SK-N-SH treated with all-trans-retinoic acid at 6 μM for 48 hours (cell line): ENCODE data around the gene ANKRD55.

ENCODE experiments used
- ATAC-seq: fragments of 200-7000 bp; cut with Tn5 transposase; 3 replicates; pipeline ENCODE4 v1.9.1; 2020; ENCODE audit warnings: mild to moderate bottlenecking, moderate library complexity
- BACH2 ChIP-seq: fragments of 250-450 bp; sonication (Bioruptor Pico); IDR thresholded peaks from 2 replicates; pipeline ENCODE4 v1.9.0; 2021; ENCODE audit warnings: mild to moderate bottlenecking, borderline replicate concordance
- CSDC2 ChIP-seq: fragments of 250-450 bp; sonication (Bioruptor Pico); IDR thresholded peaks from 2 replicates; pipeline ENCODE4 v1.5.0; 2020; ENCODE audit warnings: mild to moderate bottlenecking, moderate library complexity
- GLIS3 ChIP-seq: fragments of 250-450 bp; sonication (Bioruptor Pico); IDR thresholded peaks from 2 replicates; pipeline ENCODE4 v1.5.0; 2020; ENCODE audit warnings: mild to moderate bottlenecking, moderate library complexity
- ISL1 ChIP-seq: fragments of 250-450 bp; sonication (Bioruptor Pico); IDR thresholded peaks from 2 replicates; pipeline ENCODE4 v2.1.2; 2022; ENCODE audit warnings: mild to moderate bottlenecking, moderate library complexity
- OSR1 ChIP-seq: fragments of 250-450 bp; sonication (Bioruptor Pico); IDR thresholded peaks from 2 replicates; pipeline ENCODE4 v1.8.0; 2022; ENCODE audit warnings: moderate library complexity, mild to moderate bottlenecking, inconsistent platforms
- PPARA ChIP-seq: fragments of 250-450 bp; sonication (Bioruptor Pico); IDR thresholded peaks from 2 replicates; pipeline ENCODE4 v1.5.0; 2020; ENCODE audit warnings: mild to moderate bottlenecking, borderline replicate concordance
- RARB ChIP-seq: fragments of 250-450 bp; sonication (Bioruptor Pico); IDR thresholded peaks from 2 replicates; pipeline ENCODE4 v1.8.0; 2021; ENCODE audit warnings: mild to moderate bottlenecking, moderate library complexity
- SNAI2 ChIP-seq: fragments of 250-450 bp; sonication (Bioruptor Pico); IDR thresholded peaks from 2 replicates; pipeline ENCODE4 v1.5.0; 2020; ENCODE audit warnings: mild to moderate bottlenecking, moderate library complexity
- TCF4 ChIP-seq: fragments of 250-450 bp; sonication (Bioruptor Pico); IDR thresholded peaks from 2 replicates; pipeline ENCODE4 v1.8.0; 2021; ENCODE audit warnings: mild to moderate bottlenecking, moderate library complexity, borderline replicate concordance
- ZC3H10 ChIP-seq: fragments of 250-450 bp; sonication (Bioruptor Pico); IDR thresholded peaks from 2 replicates; pipeline ENCODE4 v1.5.1; 2021; ENCODE audit warnings: mild to moderate bottlenecking, moderate library complexity
- ZFP3 ChIP-seq: fragments of 250-450 bp; sonication (Bioruptor Pico); IDR thresholded peaks from 2 replicates; pipeline ENCODE4 v1.5.0; 2020; ENCODE audit warnings: mild to moderate bottlenecking, moderate library complexity
- ZFP30 ChIP-seq: fragments of 450-650 bp; formaldehyde crosslinking; IDR thresholded peaks from 2 replicates; pipeline ENCODE4 v1.5.0; 2022; ENCODE audit warnings: mild to moderate bottlenecking, moderate library complexity
- ZNF565 ChIP-seq: fragments of 450-650 bp; formaldehyde crosslinking; conservative IDR thresholded peaks from 2 replicates; pipeline ENCODE4 v1.5.0; 2020; ENCODE audit warnings: low read depth, mild to moderate bottlenecking, moderate library complexity
- ZNF70 ChIP-seq: fragments of 450-650 bp; formaldehyde crosslinking; IDR thresholded peaks from 2 replicates; pipeline ENCODE4 v1.5.0; 2020; ENCODE audit warnings: mild to moderate bottlenecking, moderate library complexity
- ZNF8 ChIP-seq: fragments of 450-650 bp; formaldehyde crosslinking; IDR thresholded peaks from 2 replicates; pipeline ENCODE4 v1.5.0; 2020; ENCODE audit warnings: mild to moderate bottlenecking, moderate library complexity
- TF ChIP-seq, protein P1 (sequence below): fragments of 250-450 bp; sonication (Bioruptor Pico); IDR thresholded peaks from 2 replicates; pipeline ENCODE4 v1.8.0; 2020; ENCODE audit warnings: mild to moderate bottlenecking, moderate library complexity, borderline replicate concordance
- TF ChIP-seq, protein P2 (sequence below): fragments of 250-450 bp; sonication (Bioruptor Pico); IDR thresholded peaks from 2 replicates; pipeline ENCODE4 v1.5.1; 2020; ENCODE audit warnings: low read depth, mild to moderate bottlenecking, moderate library complexity
- TF ChIP-seq, protein P3 (sequence below): fragments of 250-450 bp; sonication (Bioruptor Pico); IDR thresholded peaks from 2 replicates; pipeline ENCODE4 v1.8.0; 2021; ENCODE audit warnings: low read depth, mild to moderate bottlenecking, moderate library complexity, borderline replicate concordance
- TF ChIP-seq, protein P4 (sequence below): fragments of 250-450 bp; sonication (Bioruptor Pico); IDR thresholded peaks from 2 replicates; pipeline ENCODE4 v1.5.0; 2020; ENCODE audit warnings: mild to moderate bottlenecking, moderate library complexity
- TF ChIP-seq, protein P5 (sequence below): fragments of 250-450 bp; sonication (Bioruptor Pico); IDR thresholded peaks from 2 replicates; pipeline ENCODE4 v1.5.1; 2021; ENCODE audit warnings: mild to moderate bottlenecking, moderate library complexity

The ANKRD55 gene

DNA sequence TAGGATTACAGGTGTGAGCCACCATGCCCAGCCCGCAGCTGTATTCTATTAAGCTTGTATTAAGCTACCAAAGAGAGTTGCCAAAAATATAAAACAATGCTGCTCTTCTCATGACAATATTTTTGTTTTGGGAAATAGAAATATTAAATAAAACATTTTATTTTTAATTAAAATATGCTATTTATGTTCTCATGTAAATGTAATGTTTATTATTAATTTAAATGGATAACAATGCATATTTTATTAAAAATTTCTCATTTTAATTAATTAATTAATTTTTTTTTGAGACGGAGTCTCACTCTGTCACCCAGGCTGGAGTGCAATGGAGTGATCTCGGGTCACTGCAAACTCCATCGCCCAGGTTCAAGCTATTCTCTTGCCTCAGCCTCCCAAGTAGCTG lies 117.5 kb downstream of the ANKRD55 start:
- TF ChIP-seq GLIS3 (CRISPR knock-in tag) (no peak), ZNF8 (CRISPR knock-in tag) (no peak), ZNF70 (CRISPR knock-in tag) (no peak), ZFP3 (CRISPR knock-in tag) (no peak), ZFP30 (no peak), ZC3H10 (CRISPR knock-in tag) (no peak), PPARA (CRISPR knock-in tag) (no peak), OSR1 (CRISPR knock-in tag) (no peak), RARB (CRISPR knock-in tag) (no peak), BACH2 (CRISPR knock-in tag) (no peak)
- TF ChIP-seq, protein P1, sequence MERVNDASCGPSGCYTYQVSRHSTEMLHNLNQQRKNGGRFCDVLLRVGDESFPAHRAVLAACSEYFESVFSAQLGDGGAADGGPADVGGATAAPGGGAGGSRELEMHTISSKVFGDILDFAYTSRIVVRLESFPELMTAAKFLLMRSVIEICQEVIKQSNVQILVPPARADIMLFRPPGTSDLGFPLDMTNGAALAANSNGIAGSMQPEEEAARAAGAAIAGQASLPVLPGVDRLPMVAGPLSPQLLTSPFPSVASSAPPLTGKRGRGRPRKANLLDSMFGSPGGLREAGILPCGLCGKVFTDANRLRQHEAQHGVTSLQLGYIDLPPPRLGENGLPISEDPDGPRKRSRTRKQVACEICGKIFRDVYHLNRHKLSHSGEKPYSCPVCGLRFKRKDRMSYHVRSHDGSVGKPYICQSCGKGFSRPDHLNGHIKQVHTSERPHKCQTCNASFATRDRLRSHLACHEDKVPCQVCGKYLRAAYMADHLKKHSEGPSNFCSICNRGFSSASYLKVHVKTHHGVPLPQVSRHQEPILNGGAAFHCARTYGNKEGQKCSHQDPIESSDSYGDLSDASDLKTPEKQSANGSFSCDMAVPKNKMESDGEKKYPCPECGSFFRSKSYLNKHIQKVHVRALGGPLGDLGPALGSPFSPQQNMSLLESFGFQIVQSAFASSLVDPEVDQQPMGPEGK (CRISPR knock-in tag): no peak
- TF ChIP-seq, protein P2, sequence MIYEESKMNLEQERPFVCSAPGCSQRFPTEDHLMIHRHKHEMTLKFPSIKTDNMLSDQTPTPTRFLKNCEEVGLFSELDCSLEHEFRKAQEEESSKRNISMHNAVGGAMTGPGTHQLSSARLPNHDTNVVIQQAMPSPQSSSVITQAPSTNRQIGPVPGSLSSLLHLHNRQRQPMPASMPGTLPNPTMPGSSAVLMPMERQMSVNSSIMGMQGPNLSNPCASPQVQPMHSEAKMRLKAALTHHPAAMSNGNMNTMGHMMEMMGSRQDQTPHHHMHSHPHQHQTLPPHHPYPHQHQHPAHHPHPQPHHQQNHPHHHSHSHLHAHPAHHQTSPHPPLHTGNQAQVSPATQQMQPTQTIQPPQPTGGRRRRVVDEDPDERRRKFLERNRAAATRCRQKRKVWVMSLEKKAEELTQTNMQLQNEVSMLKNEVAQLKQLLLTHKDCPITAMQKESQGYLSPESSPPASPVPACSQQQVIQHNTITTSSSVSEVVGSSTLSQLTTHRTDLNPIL: no peak
- TF ChIP-seq, protein P3, sequence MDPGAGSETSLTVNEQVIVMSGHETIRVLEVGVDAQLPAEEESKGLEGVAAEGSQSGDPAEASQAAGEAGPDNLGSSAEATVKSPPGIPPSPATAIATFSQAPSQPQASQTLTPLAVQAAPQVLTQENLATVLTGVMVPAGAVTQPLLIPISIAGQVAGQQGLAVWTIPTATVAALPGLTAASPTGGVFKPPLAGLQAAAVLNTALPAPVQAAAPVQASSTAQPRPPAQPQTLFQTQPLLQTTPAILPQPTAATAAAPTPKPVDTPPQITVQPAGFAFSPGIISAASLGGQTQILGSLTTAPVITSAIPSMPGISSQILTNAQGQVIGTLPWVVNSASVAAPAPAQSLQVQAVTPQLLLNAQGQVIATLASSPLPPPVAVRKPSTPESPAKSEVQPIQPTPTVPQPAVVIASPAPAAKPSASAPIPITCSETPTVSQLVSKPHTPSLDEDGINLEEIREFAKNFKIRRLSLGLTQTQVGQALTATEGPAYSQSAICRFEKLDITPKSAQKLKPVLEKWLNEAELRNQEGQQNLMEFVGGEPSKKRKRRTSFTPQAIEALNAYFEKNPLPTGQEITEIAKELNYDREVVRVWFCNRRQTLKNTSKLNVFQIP (CRISPR knock-in tag): no peak
- ATAC-seq: no peak

DNA sequence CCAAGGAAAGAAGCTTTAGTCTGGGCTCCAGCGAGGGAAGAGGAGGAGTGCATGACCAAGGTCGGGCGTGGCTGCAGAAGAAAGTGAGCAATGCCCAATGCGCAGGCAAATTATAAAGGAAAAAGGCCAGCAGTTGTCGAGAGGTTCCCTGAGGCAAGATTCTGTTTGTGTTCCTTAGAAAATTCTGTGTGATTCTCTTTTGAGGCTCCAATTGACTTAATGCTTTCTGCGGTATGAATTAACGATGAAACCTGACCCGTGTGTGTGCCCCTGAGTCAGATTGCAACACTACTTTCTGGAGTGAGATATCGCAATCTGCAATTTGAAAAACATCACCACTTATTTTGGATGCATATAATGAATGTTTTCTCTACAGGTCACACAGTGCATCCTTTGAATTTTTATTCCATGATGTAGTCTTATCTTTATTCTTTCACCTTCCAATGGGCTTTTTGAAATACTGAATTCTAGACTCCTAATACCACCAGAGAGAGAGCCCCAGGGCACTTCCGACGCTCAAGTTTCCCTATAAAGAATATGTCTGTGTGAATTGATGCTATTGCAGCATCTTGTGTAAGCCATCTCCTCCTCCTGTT lies 120.5 kb downstream of the ANKRD55 start:
- TF ChIP-seq OSR1 (CRISPR knock-in tag) (no peak), ZNF565 (no peak), BACH2 (CRISPR knock-in tag) (no peak), ZC3H10 (CRISPR knock-in tag) (no peak), ZNF8 (CRISPR knock-in tag) (no peak), ISL1 (no peak), ZNF70 (CRISPR knock-in tag) (no peak), ZFP3 (CRISPR knock-in tag) (no peak), CSDC2 (CRISPR knock-in tag) (no peak), GLIS3 (CRISPR knock-in tag) (no peak), PPARA (CRISPR knock-in tag) (no peak), SNAI2 (CRISPR knock-in tag) (no peak), TCF4 (CRISPR knock-in tag) (no peak)
- TF ChIP-seq, protein P1 (CRISPR knock-in tag): no peak
- TF ChIP-seq, protein P2: no peak
- TF ChIP-seq, protein P3 (CRISPR knock-in tag): no peak
- TF ChIP-seq, protein P4, sequence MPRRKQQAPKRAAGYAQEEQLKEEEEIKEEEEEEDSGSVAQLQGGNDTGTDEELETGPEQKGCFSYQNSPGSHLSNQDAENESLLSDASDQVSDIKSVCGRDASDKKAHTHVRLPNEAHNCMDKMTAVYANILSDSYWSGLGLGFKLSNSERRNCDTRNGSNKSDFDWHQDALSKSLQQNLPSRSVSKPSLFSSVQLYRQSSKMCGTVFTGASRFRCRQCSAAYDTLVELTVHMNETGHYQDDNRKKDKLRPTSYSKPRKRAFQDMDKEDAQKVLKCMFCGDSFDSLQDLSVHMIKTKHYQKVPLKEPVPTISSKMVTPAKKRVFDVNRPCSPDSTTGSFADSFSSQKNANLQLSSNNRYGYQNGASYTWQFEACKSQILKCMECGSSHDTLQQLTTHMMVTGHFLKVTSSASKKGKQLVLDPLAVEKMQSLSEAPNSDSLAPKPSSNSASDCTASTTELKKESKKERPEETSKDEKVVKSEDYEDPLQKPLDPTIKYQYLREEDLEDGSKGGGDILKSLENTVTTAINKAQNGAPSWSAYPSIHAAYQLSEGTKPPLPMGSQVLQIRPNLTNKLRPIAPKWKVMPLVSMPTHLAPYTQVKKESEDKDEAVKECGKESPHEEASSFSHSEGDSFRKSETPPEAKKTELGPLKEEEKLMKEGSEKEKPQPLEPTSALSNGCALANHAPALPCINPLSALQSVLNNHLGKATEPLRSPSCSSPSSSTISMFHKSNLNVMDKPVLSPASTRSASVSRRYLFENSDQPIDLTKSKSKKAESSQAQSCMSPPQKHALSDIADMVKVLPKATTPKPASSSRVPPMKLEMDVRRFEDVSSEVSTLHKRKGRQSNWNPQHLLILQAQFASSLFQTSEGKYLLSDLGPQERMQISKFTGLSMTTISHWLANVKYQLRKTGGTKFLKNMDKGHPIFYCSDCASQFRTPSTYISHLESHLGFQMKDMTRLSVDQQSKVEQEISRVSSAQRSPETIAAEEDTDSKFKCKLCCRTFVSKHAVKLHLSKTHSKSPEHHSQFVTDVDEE (CRISPR knock-in tag): no peak
- TF ChIP-seq, protein P5, sequence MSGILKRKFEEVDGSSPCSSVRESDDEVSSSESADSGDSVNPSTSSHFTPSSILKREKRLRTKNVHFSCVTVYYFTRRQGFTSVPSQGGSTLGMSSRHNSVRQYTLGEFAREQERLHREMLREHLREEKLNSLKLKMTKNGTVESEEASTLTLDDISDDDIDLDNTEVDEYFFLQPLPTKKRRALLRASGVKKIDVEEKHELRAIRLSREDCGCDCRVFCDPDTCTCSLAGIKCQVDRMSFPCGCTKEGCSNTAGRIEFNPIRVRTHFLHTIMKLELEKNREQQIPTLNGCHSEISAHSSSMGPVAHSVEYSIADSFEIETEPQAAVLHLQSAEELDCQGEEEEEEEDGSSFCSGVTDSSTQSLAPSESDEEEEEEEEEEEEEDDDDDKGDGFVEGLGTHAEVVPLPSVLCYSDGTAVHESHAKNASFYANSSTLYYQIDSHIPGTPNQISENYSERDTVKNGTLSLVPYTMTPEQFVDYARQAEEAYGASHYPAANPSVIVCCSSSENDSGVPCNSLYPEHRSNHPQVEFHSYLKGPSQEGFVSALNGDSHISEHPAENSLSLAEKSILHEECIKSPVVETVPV: no peak
- TF ChIP-seq, all 23 proteins: peak for 0
- ATAC-seq: no peak
